ENCODE data around the gene KLK13. TPM values are rescaled to one million over a fixed set of nuclear protein-coding genes. Genes with fewer than 3 reads are reported as not detected.

Gene KLK13
- total RNA-seq, 1 donor from 2014 or later = 1.5 TPM

- Mint-ChIP-seq H3K27me3 (no peaks in the 10 kb centered on the region), H3K36me3 (peaks cover 9% of the 10 kb centered on the region), H3K27ac (no peak overlapping the region), H3K9me3 (no peaks in the 10 kb centered on the region), H3K4me3 (no peak overlapping the region), H3K4me1 (ENCODE audit: unreplicated experiment) (peaks cover 4% of the 10 kb centered on the region)
- TF ChIP-seq CTCF (conservative IDR thresholded peaks at IDR 0.05) = no peak
- no peak for DNase-seq (ENCODE audit: extremely low spot score, unreplicated experiment)
Measured at GRCh38 chr19:51100601-51101000, 35.7 kb upstream of the KLK13 start.

- DNase-seq (ENCODE audit: extremely low spot score, unreplicated experiment) = no peak
- H3K36me3 Mint-ChIP-seq = peaks cover 9% of the 10 kb centered on the region
- peaks cover 4% of the 10 kb centered on the region for H3K4me1 Mint-ChIP-seq (ENCODE audit: unreplicated experiment)
- H3K27ac Mint-ChIP-seq = no peak overlapping the region
- TF ChIP-seq CTCF (conservative IDR thresholded peaks at IDR 0.05) = no peak
- H3K27me3 Mint-ChIP-seq = no peaks in the 10 kb centered on the region
- no peaks in the 10 kb centered on the region for H3K9me3 Mint-ChIP-seq
- H3K4me3 Mint-ChIP-seq = no peak overlapping the region
Measured at GRCh38 chr19:51099047-51099382, 34.1 kb upstream of the KLK13 start.

- Mint-ChIP-seq H3K36me3 (peaks cover 9% of the 10 kb centered on the region), H3K9me3 (no peaks in the 10 kb centered on the region), H3K4me3 (no peak overlapping the region), H3K4me1 (ENCODE audit: unreplicated experiment) (peaks cover 4% of the 10 kb centered on the region), H3K27me3 (no peaks in the 10 kb centered on the region), H3K27ac (no peak overlapping the region)
- TF ChIP-seq CTCF (conservative IDR thresholded peaks at IDR 0.05) = no peak
- DNase-seq (ENCODE audit: extremely low spot score, unreplicated experiment) = no peak
Measured at GRCh38 chr19:51098365-51099046, 33.6 kb upstream of the KLK13 start.

- Mint-ChIP-seq H3K4me3 (no peak overlapping the region), H3K4me1 (ENCODE audit: unreplicated experiment) (peaks cover 8% of the 10 kb centered on the region), H3K36me3 (peaks cover 8% of the 10 kb centered on the region), H3K27me3 (no peaks in the 10 kb centered on the region), H3K9me3 (no peaks in the 10 kb centered on the region), H3K27ac (no peak overlapping the region)
- DNase-seq (ENCODE audit: extremely low spot score, unreplicated experiment) = no peak
- no peak for TF ChIP-seq CTCF (conservative IDR thresholded peaks at IDR 0.05)
Measured at GRCh38 chr19:51097796-51098195, 32.9 kb upstream of the KLK13 start.

- Mint-ChIP-seq H3K4me1 (ENCODE audit: unreplicated experiment) (peaks cover 8% of the 10 kb centered on the region), H3K36me3 (peaks cover 4% of the 10 kb centered on the region), H3K27me3 (no peaks in the 10 kb centered on the region), H3K4me3 (no peak overlapping the region), H3K9me3 (no peaks in the 10 kb centered on the region), H3K27ac (no peak overlapping the region)
- TF ChIP-seq CTCF (conservative IDR thresholded peaks at IDR 0.05) = peak; percentile 75
- DNase-seq (ENCODE audit: extremely low spot score, unreplicated experiment) = no peak
Measured at GRCh38 chr19:51097166-51097738, 32.4 kb upstream of the KLK13 start.

Measured in type B pancreatic cell (in vitro differentiated cells).